ENCODE results near the gene HGFAC.

The HGFAC gene

DNA sequence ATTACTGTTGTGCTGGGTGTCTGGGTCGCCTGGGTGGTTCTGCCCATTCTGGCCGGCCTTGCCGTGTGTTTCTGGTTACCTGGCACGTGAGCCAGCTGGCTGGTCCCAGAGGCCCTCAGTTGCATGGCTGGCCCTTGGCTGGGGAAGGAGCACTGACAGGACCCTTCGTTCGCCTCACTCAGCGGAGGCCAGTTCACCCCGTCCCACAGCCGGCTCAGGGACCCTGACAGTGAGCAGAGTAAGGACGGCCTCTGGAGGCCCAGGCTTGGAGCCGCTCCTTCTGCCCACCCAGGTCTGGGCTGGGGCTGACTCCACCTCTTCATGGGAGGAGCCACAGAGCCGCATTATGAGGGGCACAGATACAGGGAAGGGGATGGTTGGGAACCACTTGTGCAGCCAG lies 20.3 kb upstream of the HGFAC start:
- Histone ChIP-seq H4K20me1 (ENCODE audit: insufficient read depth) (no peaks in the 10 kb centered on the region), H3K4me3 (IDR thresholded peaks at IDR 0.05; ENCODE audit: insufficient read depth, low read depth, low read length) (no peak overlapping the region), H3K36me3 (ENCODE audit: insufficient read depth) (no peaks in the 10 kb centered on the region), H3K79me2 (ENCODE audit: insufficient read depth, low read depth) (no peaks in the 10 kb centered on the region), H3K4me1 (ENCODE audit: low read depth, poor library complexity, severe bottlenecking) (no peaks in the 10 kb centered on the region), H3K9ac (no peak overlapping the region), H3K27ac (no peak overlapping the region), H3K27me3 (ENCODE audit: insufficient read depth, low read depth) (no peaks in the 10 kb centered on the region), H3K4me2 (no peak overlapping the region), H2AFZ (ENCODE audit: low read depth) (no peak overlapping the region)
- TF ChIP-seq, protein P1, sequence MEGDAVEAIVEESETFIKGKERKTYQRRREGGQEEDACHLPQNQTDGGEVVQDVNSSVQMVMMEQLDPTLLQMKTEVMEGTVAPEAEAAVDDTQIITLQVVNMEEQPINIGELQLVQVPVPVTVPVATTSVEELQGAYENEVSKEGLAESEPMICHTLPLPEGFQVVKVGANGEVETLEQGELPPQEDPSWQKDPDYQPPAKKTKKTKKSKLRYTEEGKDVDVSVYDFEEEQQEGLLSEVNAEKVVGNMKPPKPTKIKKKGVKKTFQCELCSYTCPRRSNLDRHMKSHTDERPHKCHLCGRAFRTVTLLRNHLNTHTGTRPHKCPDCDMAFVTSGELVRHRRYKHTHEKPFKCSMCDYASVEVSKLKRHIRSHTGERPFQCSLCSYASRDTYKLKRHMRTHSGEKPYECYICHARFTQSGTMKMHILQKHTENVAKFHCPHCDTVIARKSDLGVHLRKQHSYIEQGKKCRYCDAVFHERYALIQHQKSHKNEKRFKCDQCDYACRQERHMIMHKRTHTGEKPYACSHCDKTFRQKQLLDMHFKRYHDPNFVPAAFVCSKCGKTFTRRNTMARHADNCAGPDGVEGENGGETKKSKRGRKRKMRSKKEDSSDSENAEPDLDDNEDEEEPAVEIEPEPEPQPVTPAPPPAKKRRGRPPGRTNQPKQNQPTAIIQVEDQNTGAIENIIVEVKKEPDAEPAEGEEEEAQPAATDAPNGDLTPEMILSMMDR (conservative IDR thresholded peaks at IDR 0.05; ENCODE audit: low read depth, low read length): no peak

DNA sequence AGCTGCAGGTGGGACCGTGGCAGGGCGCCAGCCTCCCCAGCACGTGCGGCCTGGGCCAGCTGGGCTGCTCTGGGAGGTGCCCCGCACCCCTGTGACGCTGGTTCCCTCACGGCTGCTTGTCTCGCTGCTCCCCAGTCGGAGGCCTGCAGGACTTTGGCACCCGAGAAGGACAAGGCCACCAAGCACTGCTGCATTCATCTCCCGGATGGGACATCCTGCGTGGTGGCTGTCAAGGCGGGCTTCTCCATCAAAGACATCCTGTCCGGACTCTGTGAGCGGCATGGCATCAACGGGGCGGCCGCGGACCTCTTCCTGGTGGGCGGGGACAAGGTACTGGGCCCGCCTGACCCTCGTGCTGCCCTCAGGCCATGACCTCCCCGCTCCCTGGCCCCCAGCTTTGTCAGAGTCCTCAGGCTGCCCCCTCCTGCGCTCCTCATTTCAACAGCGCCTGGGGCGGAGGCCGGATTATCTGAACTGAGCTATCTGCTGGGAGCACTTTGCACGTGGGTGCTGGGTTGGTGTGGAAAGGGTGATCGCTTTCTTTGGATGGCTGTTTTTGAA lies 19.4 kb upstream of the HGFAC start:
- Histone ChIP-seq H3K27ac (no peak overlapping the region), H3K9ac (no peak overlapping the region), H3K79me2 (ENCODE audit: insufficient read depth, low read depth) (no peaks in the 10 kb centered on the region), H2AFZ (ENCODE audit: low read depth) (no peak overlapping the region), H3K36me3 (ENCODE audit: insufficient read depth) (no peaks in the 10 kb centered on the region), H3K4me1 (ENCODE audit: low read depth, poor library complexity, severe bottlenecking) (no peaks in the 10 kb centered on the region), H3K4me2 (no peak overlapping the region), H3K27me3 (ENCODE audit: insufficient read depth, low read depth) (no peaks in the 10 kb centered on the region), H3K4me3 (IDR thresholded peaks at IDR 0.05; ENCODE audit: insufficient read depth, low read depth, low read length) (no peak overlapping the region), H4K20me1 (ENCODE audit: insufficient read depth) (no peaks in the 10 kb centered on the region)
- TF ChIP-seq, protein P1 (conservative IDR thresholded peaks at IDR 0.05; ENCODE audit: low read depth, low read length): no peak

DNA sequence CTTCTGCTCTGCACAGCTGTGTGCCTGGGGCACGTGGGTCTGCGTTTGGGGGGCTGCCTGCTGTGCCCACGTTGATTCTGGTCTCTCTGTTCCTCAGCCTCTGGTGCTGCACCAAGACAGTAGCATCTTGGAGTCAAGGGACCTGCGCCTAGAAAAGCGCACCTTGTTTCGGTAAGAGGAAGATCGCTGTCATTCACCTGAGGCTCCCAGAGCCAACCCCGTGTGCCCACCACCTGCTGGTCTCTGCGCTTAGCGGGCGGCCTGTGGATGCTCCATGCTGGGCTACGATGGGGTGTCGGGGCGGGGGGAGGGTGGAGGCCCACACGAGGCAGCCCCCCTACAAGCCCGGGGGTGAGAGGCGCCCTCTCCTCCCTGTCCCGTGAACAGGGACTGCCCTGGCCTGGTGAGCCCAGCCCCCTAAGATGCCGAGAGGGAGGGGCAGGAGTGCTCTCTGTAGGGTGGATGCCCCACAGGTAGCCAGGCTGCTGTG lies 18.9 kb upstream of the HGFAC start:
- H3K4me3 ChIP-seq (IDR thresholded peaks at IDR 0.05; ENCODE audit: insufficient read depth, low read depth, low read length): no peak overlapping the region
- no peaks in the 10 kb centered on the region for H3K79me2 ChIP-seq (ENCODE audit: insufficient read depth, low read depth)
- TF ChIP-seq, protein P1 (conservative IDR thresholded peaks at IDR 0.05; ENCODE audit: low read depth, low read length): no peak
- H3K27me3 ChIP-seq (ENCODE audit: insufficient read depth, low read depth): no peaks in the 10 kb centered on the region
- no peaks in the 10 kb centered on the region for H4K20me1 ChIP-seq (ENCODE audit: insufficient read depth)
- H3K9ac ChIP-seq: no peak overlapping the region
- H2AFZ ChIP-seq (ENCODE audit: low read depth): no peak overlapping the region
- H3K4me2 ChIP-seq: no peak overlapping the region
- H3K36me3 ChIP-seq (ENCODE audit: insufficient read depth): no peaks in the 10 kb centered on the region
- no peaks in the 10 kb centered on the region for H3K4me1 ChIP-seq (ENCODE audit: low read depth, poor library complexity, severe bottlenecking)
- H3K27ac ChIP-seq: no peak overlapping the region

DNA sequence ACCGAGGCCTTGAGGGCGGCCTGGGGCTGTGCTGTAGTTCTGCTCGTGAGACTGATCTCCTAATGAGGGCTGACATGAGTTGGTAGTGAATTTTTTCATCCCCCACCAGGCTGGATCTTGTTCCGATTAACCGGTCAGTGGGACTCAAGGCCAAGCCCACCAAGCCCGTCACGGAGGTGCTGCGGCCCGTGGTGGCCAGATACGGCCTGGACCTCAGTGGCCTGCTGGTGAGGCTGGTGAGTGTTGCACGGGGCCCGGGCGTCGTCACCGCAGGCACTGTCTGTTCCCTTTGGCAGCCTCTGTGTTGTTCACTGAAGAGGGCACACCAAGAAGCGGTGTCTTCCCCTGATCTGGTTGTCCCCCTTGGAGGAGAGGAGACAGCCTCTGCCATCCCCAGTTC lies 18.4 kb upstream of the HGFAC start:
- Histone ChIP-seq H3K4me3 (IDR thresholded peaks at IDR 0.05; ENCODE audit: insufficient read depth, low read depth, low read length) (no peak overlapping the region), H3K27ac (no peak overlapping the region), H3K27me3 (ENCODE audit: insufficient read depth, low read depth) (no peaks in the 10 kb centered on the region), H3K9ac (no peak overlapping the region), H3K4me1 (ENCODE audit: low read depth, poor library complexity, severe bottlenecking) (no peaks in the 10 kb centered on the region), H3K36me3 (ENCODE audit: insufficient read depth) (no peaks in the 10 kb centered on the region), H3K4me2 (no peak overlapping the region), H4K20me1 (ENCODE audit: insufficient read depth) (no peaks in the 10 kb centered on the region), H2AFZ (ENCODE audit: low read depth) (no peak overlapping the region), H3K79me2 (ENCODE audit: insufficient read depth, low read depth) (no peaks in the 10 kb centered on the region)
- TF ChIP-seq, protein P1 (conservative IDR thresholded peaks at IDR 0.05; ENCODE audit: low read depth, low read length): no peak
